Kidney epithelial cell (primary cell): Measurements from ENCODE around the gene SLC25A22. TPM values are rescaled to one million over a fixed set of nuclear protein-coding genes. Genes with fewer than 3 reads are reported as not detected.

Source experiments
- DNase-seq: peaks from one replicate; pipeline ENCODE4 v3.0.0-alpha.2; 2010; ENCODE audit warnings: low read depth
- H3K27me3 ChIP-seq: 2 replicates; pipeline ENCODE4 v1.6.0; 2011; ENCODE audit warnings: low read length; ENCODE audit not compliant: control insufficient read depth, insufficient read depth
- H3K36me3 ChIP-seq: 2 replicates; pipeline ENCODE4 v1.5.1; 2011; ENCODE audit warnings: low read length; ENCODE audit not compliant: control insufficient read depth, insufficient read depth
- H3K4me3 ChIP-seq: 2 replicates; pipeline ENCODE4 v1.5.1; 2011; ENCODE audit warnings: low read depth, mild to moderate bottlenecking, control low read depth, low read length
- CTCF ChIP-seq: IDR thresholded peaks from 2 replicates; pipeline ENCODE4 v1.5.1; 2011; ENCODE audit warnings: mild to moderate bottlenecking, moderate library complexity, low read length, control low read depth, inconsistent platforms; ENCODE audit not compliant: insufficient read depth, poor library complexity, severe bottlenecking
- total RNA-seq: library from RNA; depleted of rRNA; stranded (reverse); fragments of >200 nt; gene quantifications from 2 replicates; pipeline ENCODE4 v1.2.3, GENCODE V29; 2015

The SLC25A22 gene
- total RNA-seq, 1 donor from 2014 or later = 17.1 TPM

DNA sequence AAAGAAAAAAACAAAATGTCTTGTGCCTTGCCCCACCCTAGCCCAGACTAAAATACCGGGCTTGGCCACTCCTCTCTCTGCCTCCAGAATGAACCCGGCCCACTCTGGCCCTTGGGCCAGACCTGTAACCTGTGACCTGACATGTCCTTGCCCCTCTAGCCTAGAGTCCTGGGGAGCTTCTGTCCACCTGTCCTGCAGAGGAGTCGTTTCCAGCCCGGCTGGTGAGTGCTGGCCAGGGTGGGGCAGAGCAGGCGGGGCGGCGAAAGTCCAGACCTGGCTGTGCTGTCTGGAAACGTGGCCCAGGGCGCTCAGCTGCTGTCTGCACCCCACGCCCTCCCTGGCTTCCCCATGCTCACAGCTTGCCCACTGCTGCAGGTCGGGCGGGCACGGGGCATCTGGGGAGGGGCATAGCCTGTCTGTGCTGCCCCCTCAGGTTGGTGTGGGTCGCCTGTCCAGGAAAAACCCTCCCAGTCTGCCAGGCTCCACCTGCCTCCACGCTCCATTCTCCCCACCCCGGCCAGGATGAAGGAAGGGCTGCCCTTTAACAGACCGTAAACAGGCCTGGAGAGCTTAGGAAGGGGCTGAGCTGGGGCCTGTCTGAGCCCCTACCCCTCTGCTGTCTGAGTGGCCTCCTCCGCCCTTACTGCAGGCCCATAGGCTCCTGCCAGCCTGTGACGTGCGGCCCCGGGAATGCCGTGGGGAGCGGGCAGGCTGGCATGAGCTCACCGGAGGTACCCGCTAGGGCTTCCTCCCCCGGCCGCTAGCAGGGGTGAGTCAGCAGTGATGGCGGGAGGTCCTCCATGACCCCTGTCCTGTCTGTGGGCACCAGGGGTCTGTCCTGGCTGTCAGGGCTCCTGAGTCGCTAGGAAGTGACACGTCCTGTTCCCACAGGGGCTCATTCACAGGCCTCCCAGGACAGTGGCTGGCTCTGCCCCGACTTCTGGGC is 36.6 kb upstream of the SLC25A22 start:
- TF ChIP-seq CTCF = no peak
- Histone ChIP-seq H3K4me3 (peak overlapping the region; percentile 75), H3K36me3 (peaks cover 9% of the 10 kb centered on the region), H3K27me3 (no peaks in the 10 kb centered on the region)
- peak; percentile 92 for DNase-seq

- H3K27me3 ChIP-seq = no peaks in the 10 kb centered on the region
- no peak for TF ChIP-seq CTCF
- DNase-seq = no peak
- peaks cover 8% of the 10 kb centered on the region for H3K36me3 ChIP-seq
- peak overlapping the region; percentile 75 for H3K4me3 ChIP-seq
These were observed 35.8 kb upstream of the SLC25A22 start for GRCh38 chr11:833849-834311.

GRCh38 chr11:833114-833791 is 35.2 kb upstream of the SLC25A22 start:
- TF ChIP-seq CTCF = no peak
- H3K36me3 ChIP-seq = peaks cover 8% of the 10 kb centered on the region
- H3K27me3 ChIP-seq = no peaks in the 10 kb centered on the region
- peak overlapping the region; percentile 75 for H3K4me3 ChIP-seq
- DNase-seq = no peak

GRCh38 chr11:832529-833113 is 34.5 kb upstream of the SLC25A22 start, which contains the start of gene CD151:
Gene CD151 (plus strand): TSS chr11:832952. CDS start chr11:836070, 3,118 bp downstream.
- peaks cover 6% of the 10 kb centered on the region for H3K36me3 ChIP-seq
- H3K27me3 ChIP-seq = no peaks in the 10 kb centered on the region
- DNase-seq = no peak
- TF ChIP-seq CTCF = no peak
- peak within 1 kb of the TSS; percentile 75 for H3K4me3 ChIP-seq

DNA sequence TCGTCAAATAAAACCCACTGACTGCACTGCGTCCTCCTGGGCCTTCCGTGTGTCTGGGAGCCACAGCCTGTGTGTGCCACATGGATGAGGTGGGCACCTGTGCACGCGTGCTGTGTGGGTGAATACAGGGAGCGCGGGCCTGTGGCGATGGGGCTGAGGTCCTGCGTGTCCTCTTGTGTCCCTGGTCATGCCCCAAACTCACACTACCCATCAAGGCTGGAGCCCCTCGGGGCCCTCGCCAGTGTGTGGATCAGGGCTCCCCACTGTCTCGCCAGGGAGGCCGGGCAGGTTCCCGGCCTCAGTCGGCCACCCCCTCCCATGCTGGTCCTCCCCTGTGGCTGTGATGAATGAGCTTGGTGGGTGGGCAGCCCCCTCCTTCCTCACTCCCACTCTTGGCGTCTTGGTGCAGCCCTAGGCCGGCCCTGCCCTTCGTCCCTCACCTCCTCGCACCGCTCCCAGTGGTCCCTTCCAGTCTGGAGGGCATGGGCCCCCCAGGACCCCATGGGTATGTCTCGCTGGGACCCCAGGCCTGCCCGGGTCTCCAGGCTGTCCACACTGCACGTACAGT is 34.0 kb upstream of the SLC25A22 start:
- no peak for TF ChIP-seq CTCF
- Histone ChIP-seq H3K4me3 (peak overlapping the region; percentile 75), H3K27me3 (peaks cover 2% of the 10 kb centered on the region), H3K36me3 (peaks cover 4% of the 10 kb centered on the region)
- no peak for DNase-seq
